Astrocyte of the spinal cord (primary cell): Measurements from ENCODE around the gene TMEM38A.
"Not testable (repeated sequence)": the region's sequence is repeated elsewhere in the genome, so short reads cannot be mapped to it uniquely, and the experiment has no call there.

Experiments used
- DNase-seq: peaks from one replicate; pipeline ENCODE4 v3.0.0; 2011; ENCODE audit warnings: low read depth, low spot score
- H3K4me3 ChIP-seq: 2 replicates; pipeline ENCODE4 v1.5.1; 2011; ENCODE audit warnings: low read depth, mild to moderate bottlenecking, low read length, moderate library complexity
- in situ Hi-C: cut with HindIII; loops from 2 replicates; pipeline ENCODE4 v1.10.0; 2017; ENCODE audit warnings: low sequenced_read_pairs
- TF ChIP-seq, protein P1 (sequence below): IDR thresholded peaks from 2 replicates; pipeline ENCODE4 v1.5.1; 2012; ENCODE audit warnings: low read depth, mild to moderate bottlenecking, low read length, inconsistent platforms

TMEM38A gene

DNA sequence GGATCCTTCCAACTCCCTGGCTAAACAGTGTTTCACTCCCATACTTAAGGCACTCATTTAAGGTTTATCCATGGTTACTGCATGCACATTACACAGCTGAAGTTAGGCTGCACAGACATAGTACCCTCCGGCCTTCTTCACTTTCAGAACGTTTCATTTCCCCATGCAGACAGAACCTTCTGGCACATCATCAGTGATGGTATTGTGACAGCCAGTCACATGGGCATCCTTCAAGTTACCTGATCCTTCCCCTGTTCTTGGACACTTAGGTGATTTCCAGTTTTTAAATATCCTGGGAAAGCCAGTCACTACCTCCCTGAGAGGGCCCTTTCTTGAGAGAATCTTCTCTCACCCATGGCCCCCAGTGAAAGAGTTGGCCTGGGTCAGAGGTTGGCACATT is 10.1 kb upstream of the TMEM38A start:
- H3K4me3 ChIP-seq: no peak overlapping the region
- no peak for DNase-seq
- TF ChIP-seq, protein P1, sequence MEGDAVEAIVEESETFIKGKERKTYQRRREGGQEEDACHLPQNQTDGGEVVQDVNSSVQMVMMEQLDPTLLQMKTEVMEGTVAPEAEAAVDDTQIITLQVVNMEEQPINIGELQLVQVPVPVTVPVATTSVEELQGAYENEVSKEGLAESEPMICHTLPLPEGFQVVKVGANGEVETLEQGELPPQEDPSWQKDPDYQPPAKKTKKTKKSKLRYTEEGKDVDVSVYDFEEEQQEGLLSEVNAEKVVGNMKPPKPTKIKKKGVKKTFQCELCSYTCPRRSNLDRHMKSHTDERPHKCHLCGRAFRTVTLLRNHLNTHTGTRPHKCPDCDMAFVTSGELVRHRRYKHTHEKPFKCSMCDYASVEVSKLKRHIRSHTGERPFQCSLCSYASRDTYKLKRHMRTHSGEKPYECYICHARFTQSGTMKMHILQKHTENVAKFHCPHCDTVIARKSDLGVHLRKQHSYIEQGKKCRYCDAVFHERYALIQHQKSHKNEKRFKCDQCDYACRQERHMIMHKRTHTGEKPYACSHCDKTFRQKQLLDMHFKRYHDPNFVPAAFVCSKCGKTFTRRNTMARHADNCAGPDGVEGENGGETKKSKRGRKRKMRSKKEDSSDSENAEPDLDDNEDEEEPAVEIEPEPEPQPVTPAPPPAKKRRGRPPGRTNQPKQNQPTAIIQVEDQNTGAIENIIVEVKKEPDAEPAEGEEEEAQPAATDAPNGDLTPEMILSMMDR: no peak
- in situ Hi-C loops: no loop called here

GRCh38 chr19:16651421-16652188 is 9.3 kb upstream of the TMEM38A start:
- in situ Hi-C loops, DNase-seq, H3K4me3 ChIP-seq: not testable (repeated sequence)

GRCh38 chr19:16652854-16653253 is 8.1 kb upstream of the TMEM38A start:
- TF ChIP-seq, protein P1: no peak
- in situ Hi-C loops: no loop called here
- no peak for DNase-seq
- H3K4me3 ChIP-seq: no peak overlapping the region

DNA sequence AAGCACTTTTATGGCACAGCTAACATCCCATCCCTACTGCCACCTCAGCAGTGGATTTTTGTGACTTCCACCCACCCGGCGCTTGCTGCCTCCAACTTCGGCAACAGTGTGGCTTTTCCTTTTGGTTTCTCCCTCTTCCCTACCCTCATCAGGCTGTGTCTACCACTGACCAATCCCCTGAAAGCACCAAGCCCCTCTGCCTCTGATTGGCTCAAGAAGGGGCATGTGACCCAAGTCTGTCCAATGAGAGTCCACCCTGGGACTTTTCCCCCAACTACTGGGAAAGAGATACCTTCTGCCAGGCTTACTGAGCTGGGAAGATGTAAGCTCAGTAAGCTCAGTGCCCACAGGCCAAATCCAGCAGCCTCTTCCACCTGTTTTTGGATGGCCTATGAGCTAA is 6.8 kb upstream of the TMEM38A start:
- no peak overlapping the region for H3K4me3 ChIP-seq
- DNase-seq: no peak
- TF ChIP-seq, protein P1: no peak
- in situ Hi-C loops: no loop called here

GRCh38 chr19:16654627-16655026 is 6.3 kb upstream of the TMEM38A start:
- H3K4me3 ChIP-seq: no peak overlapping the region
- TF ChIP-seq, protein P1: no peak
- in situ Hi-C loops: no loop called here
- DNase-seq: no peak

GRCh38 chr19:16655727-16656126 is 5.2 kb upstream of the TMEM38A start:
- in situ Hi-C loops: no loop called here
- H3K4me3 ChIP-seq: no peak overlapping the region
- TF ChIP-seq, protein P1: no peak
- DNase-seq: no peak

GRCh38 chr19:16657384-16657783 is 3.6 kb upstream of the TMEM38A start:
- TF ChIP-seq, protein P1: no peak
- no peak overlapping the region for H3K4me3 ChIP-seq
- DNase-seq: no peak
- in situ Hi-C loops: no loop called here
